HS-5 (cell line): ENCODE data around the gene CEACAM4.

Experiments
- DNase-seq: peaks from one replicate; pipeline ENCODE4 v3.0.0-alpha.2; 2012; ENCODE audit warnings: low read depth

Gene CEACAM4

GRCh38 chr19:41617941-41618730, 8.7 kb downstream of the CEACAM4 start:
- no peak for DNase-seq

GRCh38 chr19:41616792-41617621, 9.9 kb downstream of the CEACAM4 start:
- DNase-seq: no peak

GRCh38 chr19:41615207-41615606, 11.7 kb downstream of the CEACAM4 start:
- DNase-seq: no peak

GRCh38 chr19:41612483-41612882, 14.4 kb downstream of the CEACAM4 start:
- DNase-seq: no peak

GRCh38 chr19:41610789-41611188, 16.1 kb downstream of the CEACAM4 start:
- no peak for DNase-seq

- no peak for DNase-seq
These were observed 19.2 kb downstream of the CEACAM4 start for GRCh38 chr19:41607668-41608067.

- DNase-seq: no peak
These were observed 20.5 kb downstream of the CEACAM4 start for GRCh38 chr19:41606215-41606837.

GRCh38 chr19:41604831-41605230, 22.0 kb downstream of the CEACAM4 start:
- no peak for DNase-seq

GRCh38 chr19:41601771-41602170, 25.1 kb downstream of the CEACAM4 start:
- DNase-seq: no peak

- no peak for DNase-seq
These were observed 27.5 kb downstream of the CEACAM4 start for GRCh38 chr19:41599175-41599966.

- peak; percentile 37 for DNase-seq
These were observed 29.3 kb downstream of the CEACAM4 start for GRCh38 chr19:41597600-41598041.

- no peak for DNase-seq
These were observed 31.0 kb downstream of the CEACAM4 start for GRCh38 chr19:41595890-41596280.

GRCh38 chr19:41595258-41595889, 31.5 kb downstream of the CEACAM4 start:
- DNase-seq: peak; percentile 71

GRCh38 chr19:41591951-41592562, 34.8 kb downstream of the CEACAM4 start:
- no peak for DNase-seq

- no peak for DNase-seq
These were observed 35.9 kb downstream of the CEACAM4 start for GRCh38 chr19:41590936-41591335.

GRCh38 chr19:41589371-41589770, 37.5 kb downstream of the CEACAM4 start:
- no peak for DNase-seq

GRCh38 chr19:41588497-41589209, 38.2 kb downstream of the CEACAM4 start:
- no peak for DNase-seq

- DNase-seq: no peak
These were observed 39.0 kb downstream of the CEACAM4 start for GRCh38 chr19:41587838-41588210.

- DNase-seq: no peak
These were observed 39.6 kb downstream of the CEACAM4 start for GRCh38 chr19:41587101-41587837.

- no peak for DNase-seq
These were observed 40.8 kb downstream of the CEACAM4 start for GRCh38 chr19:41586064-41586463.
